GM19372 (cell line): ENCODE data around the gene INPP5A.
"Not testable (repeated sequence)": the region's sequence is repeated elsewhere in the genome, so short reads cannot be mapped to it uniquely, and the experiment has no call there.

Experiments
- ATAC-seq: cut with Tn5 transposase; IDR thresholded peaks from one replicate; pipeline ENCODE4 v1.9.1; 2021; ENCODE audit warnings: mild to moderate bottlenecking, low read depth, moderate library complexity; ENCODE audit not compliant: unreplicated experiment

Gene INPP5A

GRCh38 chr10:132787495-132788179, 250.1 kb downstream of the INPP5A start:
- ATAC-seq: no peak

DNA sequence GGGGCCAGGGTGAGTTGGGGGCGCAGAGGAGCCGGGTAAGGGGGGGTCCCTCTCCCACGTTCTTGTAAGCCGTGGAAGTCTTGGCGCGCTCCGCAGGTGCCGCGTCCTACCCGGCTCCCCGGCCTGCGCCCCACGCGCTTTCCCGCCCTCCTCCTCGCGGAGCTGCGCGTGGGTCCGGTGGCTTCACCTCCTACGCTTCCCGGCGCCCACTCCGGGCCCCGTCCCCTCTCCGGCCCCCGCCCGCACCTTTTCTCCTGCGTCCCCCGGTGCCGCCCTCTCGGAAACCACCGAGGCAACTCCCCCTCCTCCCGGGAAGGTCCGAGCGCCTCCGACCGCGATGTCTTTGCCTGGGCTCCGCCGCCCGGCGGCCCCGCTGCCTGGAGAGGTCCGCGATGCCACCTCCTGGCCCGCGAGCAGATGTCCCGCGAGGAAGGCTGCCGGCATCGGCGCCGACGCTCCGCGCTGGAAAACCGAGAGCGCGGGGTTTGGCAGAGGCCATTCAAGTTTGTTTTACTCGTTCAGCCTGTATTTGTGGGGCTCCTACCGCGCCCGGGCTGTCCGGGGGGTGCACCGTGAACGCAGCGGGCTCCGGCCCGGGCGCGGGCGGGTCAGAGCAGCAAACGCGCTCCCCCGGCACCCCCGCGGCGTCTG, 250.7 kb downstream of the INPP5A start:
- ATAC-seq: no peak

DNA sequence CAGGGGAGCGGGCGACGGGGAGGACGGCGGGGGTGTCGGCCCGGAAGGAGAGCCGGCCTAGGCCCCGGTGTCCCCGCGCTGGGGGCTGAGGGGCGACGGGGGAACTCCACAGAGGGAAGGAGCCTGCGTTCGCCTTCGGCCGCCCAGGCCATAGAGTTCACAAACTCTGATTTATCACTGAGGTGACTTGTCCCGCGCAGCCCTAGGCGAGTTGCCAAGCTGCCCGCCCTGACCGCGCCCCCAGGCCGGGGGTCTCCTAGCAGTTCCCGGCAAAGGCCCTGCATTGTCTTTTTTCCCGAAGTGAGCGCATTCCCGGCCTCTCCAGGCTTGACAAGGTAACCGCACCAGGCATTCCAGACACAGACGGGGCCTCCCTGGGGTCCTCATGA, 251.2 kb downstream of the INPP5A start:
- no peak for ATAC-seq

DNA sequence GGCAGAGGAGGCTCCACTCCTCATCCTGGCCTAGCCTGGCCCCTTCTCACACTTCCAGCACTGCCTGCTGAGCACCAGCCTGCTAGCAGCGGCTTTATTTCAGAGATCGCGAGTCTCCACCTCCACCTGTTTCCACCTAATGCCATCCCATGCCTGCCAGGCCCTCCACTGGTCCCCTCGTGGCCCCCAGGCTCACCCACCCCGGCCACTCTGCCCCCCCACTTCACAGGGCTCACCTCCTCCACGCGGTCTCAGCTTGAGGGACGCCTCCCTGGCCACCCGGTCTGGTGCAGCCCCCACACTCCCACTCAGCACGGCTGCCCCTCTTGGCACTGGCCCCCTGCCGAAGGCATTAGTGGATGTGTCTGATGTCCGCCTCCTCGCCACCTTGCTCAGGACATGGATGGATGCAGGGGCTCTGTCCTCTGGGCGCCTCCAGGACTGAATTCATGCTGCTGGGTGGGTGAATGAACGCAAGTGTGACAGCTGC, 252.1 kb downstream of the INPP5A start:
- no peak for ATAC-seq

DNA sequence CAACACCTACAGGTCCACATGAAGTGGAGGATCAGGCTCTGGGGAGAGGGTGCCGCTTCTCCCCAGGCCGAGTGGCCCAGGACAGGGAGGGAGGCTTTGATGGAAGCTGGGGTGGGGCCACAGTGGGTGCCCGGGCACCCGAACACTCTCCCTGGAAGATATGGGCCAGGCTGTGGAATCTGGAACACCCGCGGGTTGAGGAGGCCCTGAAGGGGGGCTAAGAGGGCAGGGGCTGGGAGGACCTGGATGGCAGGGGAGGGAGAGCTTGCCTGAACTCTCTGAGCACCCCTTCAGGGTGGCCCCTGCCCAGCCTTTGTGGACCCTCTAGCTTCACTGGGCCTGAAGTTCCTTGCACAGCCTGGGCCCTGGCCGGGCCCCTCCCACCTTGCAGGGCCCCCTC, 252.9 kb downstream of the INPP5A start:
- no peak for ATAC-seq

DNA sequence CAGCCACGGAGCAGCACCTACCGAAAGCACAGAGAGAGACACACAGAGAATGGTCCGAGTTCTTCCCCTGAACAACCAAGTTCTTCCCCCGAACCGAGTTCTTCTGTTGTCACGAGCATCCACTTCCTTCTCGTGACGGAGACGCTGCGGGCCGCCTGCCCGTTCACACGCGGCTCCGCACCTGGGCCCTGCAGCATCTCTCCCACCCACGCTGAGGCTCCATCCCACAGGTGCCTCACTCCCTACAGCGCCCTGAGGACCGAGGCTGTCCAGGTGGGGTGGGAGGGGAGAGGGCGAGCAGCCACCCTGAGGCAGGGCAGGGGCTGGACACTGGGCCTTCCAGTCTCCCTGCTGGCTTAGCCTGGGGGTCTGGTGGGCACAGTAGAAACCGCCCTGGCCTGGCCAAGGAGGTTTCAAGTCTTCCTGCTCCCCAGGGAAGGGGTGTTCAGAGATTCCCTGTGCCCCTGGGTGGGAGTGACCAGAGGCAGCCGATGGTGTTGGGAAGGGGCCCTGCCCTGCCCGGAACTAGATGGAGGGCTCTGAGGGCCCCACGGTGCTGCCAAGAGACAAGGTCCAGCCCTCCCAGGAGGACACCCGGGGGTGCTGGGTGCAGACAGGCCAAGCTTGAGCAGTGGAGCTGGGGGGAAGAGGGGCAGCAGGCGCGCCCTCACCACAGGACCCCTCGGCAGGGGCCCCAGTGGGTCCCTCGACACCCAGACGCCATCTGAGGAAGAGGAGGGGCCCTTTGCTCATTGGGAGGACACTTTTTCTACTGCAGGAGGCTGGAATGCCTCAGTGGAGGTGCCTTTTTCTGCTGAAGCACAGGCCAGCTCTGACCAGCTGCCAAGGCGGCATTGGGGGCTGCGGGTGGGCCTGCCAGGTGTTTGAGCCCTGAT, 253.6 kb downstream of the INPP5A start:
- ATAC-seq: no peak

DNA sequence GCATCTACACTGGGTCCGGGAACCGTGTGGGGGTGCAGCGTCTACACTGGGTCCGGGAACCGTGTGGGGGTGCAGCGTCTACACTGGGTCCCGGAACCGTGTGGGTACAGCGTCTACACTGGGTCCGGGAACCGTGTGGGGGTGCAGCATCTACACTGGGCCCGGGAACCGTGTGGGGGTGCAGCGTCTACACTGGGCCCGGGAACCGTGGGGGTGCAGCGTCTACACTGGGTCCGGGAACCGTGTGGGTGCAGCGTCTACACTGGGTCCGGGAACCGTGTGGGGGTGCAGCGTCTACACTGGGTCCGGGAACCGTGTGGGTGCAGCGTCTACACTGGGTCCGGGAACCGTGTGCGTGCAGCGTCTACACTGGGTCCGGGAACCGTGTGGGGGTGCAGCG, 254.5 kb downstream of the INPP5A start:
- not testable (repeated sequence) for ATAC-seq

DNA sequence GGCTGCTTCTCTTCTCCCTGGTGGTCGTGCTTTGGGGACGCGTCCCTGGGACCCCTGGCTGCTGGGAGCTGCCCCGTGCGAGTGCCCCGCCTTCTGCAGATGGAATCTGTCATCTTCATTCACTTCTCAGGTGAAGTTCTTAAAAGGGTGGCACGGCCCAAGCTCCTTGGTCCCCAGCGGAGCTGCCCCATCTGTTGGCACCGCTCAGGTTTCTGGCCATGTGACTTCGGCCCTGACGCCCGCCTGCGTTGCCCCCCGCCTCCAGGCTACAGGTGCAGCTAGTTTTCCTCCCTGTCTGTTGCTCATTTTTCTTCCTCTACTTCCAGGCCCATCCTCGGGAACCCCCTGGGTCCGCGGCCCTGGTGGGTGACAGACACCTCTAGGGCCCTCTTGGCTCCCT, 255.2 kb downstream of the INPP5A start:
- no peak for ATAC-seq

DNA sequence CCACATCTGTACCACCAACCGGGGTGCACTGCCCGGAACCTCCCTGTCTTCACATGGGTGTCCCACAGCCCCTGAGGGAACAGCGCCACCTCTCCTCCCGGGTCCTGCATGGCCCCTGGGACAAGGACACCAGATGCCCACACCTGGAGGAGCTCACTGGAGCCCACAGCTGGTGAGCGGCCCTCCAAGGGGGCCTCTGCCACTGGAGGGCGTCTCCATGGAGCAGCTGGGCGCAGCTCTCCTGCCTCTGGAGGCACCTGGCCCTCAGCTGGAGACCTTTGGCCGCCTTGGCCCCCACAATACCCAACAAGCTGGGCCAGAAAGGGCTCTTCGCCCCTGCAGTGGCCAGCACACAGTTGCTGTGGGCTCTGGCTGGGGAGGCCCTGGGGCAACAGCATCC, 255.6 kb downstream of the INPP5A start:
- ATAC-seq: no peak

DNA sequence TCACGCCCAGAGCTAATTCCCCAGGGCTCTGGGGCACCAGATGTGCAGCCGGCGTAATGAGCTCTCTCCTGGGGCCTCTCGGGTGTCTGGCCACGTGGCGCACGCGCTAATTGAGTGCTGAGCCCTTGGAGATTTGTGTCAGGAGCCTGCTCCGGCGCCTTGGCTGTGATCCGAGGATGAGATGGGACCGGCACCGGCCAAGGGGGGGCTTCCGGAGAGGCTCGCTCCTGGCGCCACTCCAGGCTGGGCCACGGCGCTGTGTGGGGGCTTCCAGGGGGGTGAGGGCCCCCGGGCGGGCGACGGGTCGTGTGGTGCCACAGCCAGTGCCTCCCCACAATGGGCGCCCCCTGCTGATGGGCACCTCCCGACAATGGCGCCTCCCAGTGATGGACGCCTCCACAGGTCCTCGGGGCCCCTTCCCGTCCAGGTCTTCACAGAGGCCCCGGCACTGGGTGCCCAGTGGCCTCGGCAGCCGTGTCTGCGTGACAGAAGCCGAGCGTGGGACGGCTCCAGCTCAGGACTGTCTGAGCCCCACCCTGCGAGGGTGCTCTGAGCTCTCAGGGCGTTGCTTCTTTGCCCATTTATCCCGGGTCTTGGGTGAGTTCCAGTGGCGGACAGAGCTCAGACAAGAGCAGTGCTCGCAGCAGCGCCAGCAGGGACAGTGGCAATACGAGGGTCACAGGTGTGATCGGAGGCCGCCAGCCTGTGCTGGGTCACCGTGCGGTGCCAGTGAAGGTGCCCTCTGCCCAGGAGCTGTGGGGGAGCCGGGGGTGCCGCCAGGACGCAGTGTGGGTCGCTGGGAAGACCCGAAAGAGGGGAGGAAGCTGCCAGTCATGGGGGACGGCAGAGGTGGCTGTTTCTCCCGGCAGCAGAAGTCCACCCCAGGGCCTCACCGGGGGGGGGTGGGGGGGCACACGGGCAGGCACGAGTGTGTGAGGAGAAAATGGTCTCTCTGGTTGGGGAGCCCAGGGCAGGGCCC, 256.6 kb downstream of the INPP5A start:
- ATAC-seq: no peak

DNA sequence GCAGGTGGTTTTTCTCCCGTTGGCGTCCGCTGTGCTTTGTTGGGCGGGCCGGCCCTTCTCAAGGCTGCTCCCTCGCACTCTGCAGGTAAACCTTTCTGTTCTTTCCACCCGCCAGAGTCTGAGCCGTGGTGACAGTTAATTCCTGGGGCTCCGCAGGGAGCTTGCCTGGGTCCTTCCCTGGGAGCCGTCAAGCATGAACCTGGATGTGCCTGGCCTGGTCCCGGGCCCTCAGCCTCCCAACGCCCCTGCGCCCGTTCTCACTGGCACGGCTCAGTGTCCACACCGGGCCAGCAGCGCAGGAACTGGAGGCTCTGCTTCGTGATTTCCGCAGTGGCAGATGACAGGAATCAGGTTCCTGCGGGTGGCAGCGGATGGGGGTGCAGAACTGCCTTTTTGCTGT, 259.3 kb downstream of the INPP5A start:
- no peak for ATAC-seq

GRCh38 chr10:132797986-132798385, 260.4 kb downstream of the INPP5A start:
- not testable (repeated sequence) for ATAC-seq

- ATAC-seq: no peak
Measured at GRCh38 chr10:132798403-132798802, 260.8 kb downstream of the INPP5A start.

- no peak for ATAC-seq
Measured at GRCh38 chr10:132798876-132799275, 261.3 kb downstream of the INPP5A start.

GRCh38 chr10:132799865-132800264, 262.3 kb downstream of the INPP5A start:
- no peak for ATAC-seq

GRCh38 chr10:132802048-132802447, 264.5 kb downstream of the INPP5A start:
- no peak for ATAC-seq

DNA sequence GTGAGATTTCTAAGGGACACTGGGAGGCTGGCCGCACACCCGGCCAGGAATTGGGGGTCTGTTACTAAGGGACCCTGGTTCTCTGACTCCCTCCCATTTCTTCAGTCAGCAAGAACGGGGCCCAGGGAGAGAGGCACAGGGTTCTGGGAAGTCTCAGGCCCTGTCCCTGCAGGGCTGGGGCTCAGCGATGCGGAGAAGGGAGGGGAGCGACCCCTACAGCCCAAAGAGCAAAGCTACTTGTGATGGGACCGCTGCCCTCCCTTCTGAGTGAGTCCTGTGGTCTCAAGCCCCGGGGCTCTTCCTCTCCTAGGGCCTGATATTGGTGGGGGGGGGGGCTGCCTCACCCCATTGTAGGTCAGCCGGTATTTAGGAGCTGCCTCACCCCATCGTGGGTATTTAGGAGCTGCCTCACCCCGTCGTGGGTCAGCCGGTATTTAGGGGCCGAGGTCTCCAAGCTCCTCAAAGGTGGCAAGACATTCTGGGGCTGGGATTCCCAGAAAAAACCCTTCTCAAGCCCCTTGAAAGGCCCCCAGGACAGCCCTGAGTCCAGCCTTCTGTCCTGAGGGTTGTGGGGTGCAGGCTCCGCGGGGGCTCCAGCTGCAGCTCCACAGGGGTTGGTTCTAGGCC, 265.2 kb downstream of the INPP5A start:
- ATAC-seq: no peak

DNA sequence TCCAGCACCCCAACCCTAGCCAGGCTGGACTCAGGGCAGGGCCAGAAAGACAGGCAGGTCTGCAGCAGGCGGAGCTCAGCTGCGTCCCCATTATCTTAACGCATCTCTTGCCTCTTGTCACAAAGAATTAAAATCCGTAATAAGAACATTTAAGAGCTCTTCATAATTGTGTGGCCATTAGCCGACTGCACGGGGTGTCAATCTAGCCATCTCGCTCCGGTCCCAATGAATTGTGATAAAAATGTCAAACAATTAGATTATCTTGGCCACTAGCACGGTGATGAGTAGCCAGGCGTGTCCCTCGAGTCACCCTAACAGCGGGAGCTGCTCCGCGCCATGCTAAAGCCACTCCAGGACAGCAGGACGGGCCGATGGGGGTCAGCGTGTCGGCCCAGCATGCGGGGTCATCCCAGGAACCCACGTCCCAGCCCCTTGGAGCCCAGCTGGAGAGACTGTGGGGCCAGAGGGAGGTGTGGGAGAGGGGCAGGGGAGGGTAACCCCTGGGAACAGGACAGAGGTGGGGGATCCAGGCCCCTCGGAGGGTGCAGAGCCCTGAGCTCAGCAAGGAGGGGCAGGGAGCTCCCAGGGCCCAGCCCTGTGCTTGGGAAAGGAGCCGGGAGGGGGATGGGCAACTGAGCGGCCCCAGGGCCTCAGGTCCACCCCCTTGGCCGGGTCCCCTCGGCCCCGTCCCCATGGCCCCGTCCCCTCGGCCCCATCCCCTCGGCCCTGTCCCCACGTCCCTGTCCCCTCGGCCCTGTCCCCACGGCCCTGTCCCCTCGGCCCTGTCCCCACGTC, 266.0 kb downstream of the INPP5A start:
- no peak for ATAC-seq

- no peak for ATAC-seq
Measured at GRCh38 chr10:132804287-132804686, 266.7 kb downstream of the INPP5A start.
